ENCODE measurements around the gene IL31RA. TPM values are rescaled to one million over a fixed set of nuclear protein-coding genes. Genes with fewer than 3 reads are reported as not detected.

Gene IL31RA
- total RNA-seq, 2 experiments from 2014 or later = not detected

- Histone ChIP-seq H2AFZ (ENCODE audit: low read length) (peak overlapping the region; percentile 18; the same call in 1 of the 2 replicates), H3K36me3 (ENCODE audit: insufficient read depth, low read length) (no peaks in the 10 kb centered on the region), H3K9me3 (ENCODE audit: low read length) (no peaks in the 10 kb centered on the region), H3K4me2 (ENCODE audit: low read length) (peak overlapping the region; percentile 45; the same call in 1 of the 2 replicates), H3K4me3 (ENCODE audit: low read depth, low read length, poor library complexity, severe bottlenecking) (no peak overlapping the region), H3K4me1 (ENCODE audit: insufficient read depth, low read length, poor library complexity, severe bottlenecking) (peaks cover 7% of the 10 kb centered on the region), H3K27ac (ENCODE audit: low read depth, low read length, poor library complexity, severe bottlenecking) (no peak overlapping the region), H3K9me2 (ENCODE audit: insufficient read depth, low read length) (no peaks in the 10 kb centered on the region), H4K20me1 (ENCODE audit: insufficient read depth, low read length) (no peaks in the 10 kb centered on the region), H3K79me2 (ENCODE audit: insufficient read depth, low read depth, low read length) (no peaks in the 10 kb centered on the region)
- intact Hi-C loops (cut with micrococcal nuclease; ENCODE audit: unreplicated experiment) = no loop called here
- no peak for DNase-seq (ENCODE audit: low spot score)
- TF ChIP-seq EZH2phosphoT487 (IDR thresholded peaks at IDR 0.05; ENCODE audit: borderline replicate concordance, low read depth, low read length) = no peak
- no peak for TF ChIP-seq CTCF (conservative IDR thresholded peaks at IDR 0.05; ENCODE audit: low read length)
- BruUV-seq (replicated peaks) = no TSS peak
- ChIA-PET CTCF (ENCODE audit: unreplicated experiment) (no interaction called here), POLR2A (interaction anchor here (0.6 kb wide), 1 partner anchor 615 kb away, joined by 4 read pairs; no protein-coding TSS in a partner anchor)
Measured at GRCh38 chr5:55923177-55923771, 72.1 kb downstream of the IL31RA start.

GRCh38 chr5:55923865-55924500, 72.8 kb downstream of the IL31RA start:
- no TSS peak for BruUV-seq (replicated peaks)
- POLR2A ChIA-PET = interaction anchor here (0.6 kb wide), 1 partner anchor 366 kb away, joined by 4 read pairs; no protein-coding TSS in a partner anchor

More at GRCh38 chr5:55923865-55924500, 72.8 kb downstream of the IL31RA start:
- intact Hi-C loops (cut with micrococcal nuclease; ENCODE audit: unreplicated experiment) = no loop called here
- Histone ChIP-seq H3K9me2 (ENCODE audit: insufficient read depth, low read length) (no peaks in the 10 kb centered on the region), H3K79me2 (ENCODE audit: insufficient read depth, low read depth, low read length) (no peaks in the 10 kb centered on the region), H3K9me3 (ENCODE audit: low read length) (no peaks in the 10 kb centered on the region), H3K4me3 (ENCODE audit: low read depth, low read length, poor library complexity, severe bottlenecking) (no peak overlapping the region), H3K27ac (ENCODE audit: low read depth, low read length, poor library complexity, severe bottlenecking) (no peak overlapping the region), H3K4me1 (ENCODE audit: insufficient read depth, low read length, poor library complexity, severe bottlenecking) (peaks cover 7% of the 10 kb centered on the region), H2AFZ (ENCODE audit: low read length) (peak overlapping the region; percentile 18; the same call in 1 of the 2 replicates), H3K4me2 (ENCODE audit: low read length) (no peak overlapping the region), H4K20me1 (ENCODE audit: insufficient read depth, low read length) (no peaks in the 10 kb centered on the region), H3K36me3 (ENCODE audit: insufficient read depth, low read length) (no peaks in the 10 kb centered on the region)
- CTCF ChIA-PET (ENCODE audit: unreplicated experiment) = no interaction called here
- TF ChIP-seq CTCF (conservative IDR thresholded peaks at IDR 0.05; ENCODE audit: low read length) (no peak), EZH2phosphoT487 (IDR thresholded peaks at IDR 0.05; ENCODE audit: borderline replicate concordance, low read depth, low read length) (no peak)
- DNase-seq (ENCODE audit: low spot score) = no peak

Measured in OCI-LY7 (cell line).